ENCODE data around the gene EVI2B.
"Not testable (repeated sequence)": the region's sequence is repeated elsewhere in the genome, so short reads cannot be mapped to it uniquely, and the experiment has no call there.

EVI2B gene

DNA sequence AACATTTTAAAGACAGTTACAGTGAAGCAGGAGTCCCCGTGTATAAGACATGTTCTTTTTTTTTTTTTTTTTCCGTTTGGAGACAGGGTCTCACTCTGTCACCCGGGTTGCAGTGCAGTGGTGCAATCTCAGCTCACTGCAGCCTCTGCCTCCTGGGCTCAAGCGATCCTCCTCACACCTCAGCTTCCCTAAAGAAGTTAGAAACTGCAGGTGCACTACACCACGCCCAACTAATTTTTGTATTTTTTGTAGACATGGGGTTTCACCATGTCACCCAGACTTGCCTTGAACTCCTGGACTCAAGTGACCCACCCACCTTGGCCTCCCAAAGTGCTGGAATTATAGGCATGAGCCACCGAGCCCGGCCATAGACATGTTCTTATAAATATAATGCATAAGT lies 3.0 kb downstream of the EVI2B start:
- no peak for DNase-seq (ENCODE audit: low read depth in 1 of 2, low spot score in 1 of 2)

DNA sequence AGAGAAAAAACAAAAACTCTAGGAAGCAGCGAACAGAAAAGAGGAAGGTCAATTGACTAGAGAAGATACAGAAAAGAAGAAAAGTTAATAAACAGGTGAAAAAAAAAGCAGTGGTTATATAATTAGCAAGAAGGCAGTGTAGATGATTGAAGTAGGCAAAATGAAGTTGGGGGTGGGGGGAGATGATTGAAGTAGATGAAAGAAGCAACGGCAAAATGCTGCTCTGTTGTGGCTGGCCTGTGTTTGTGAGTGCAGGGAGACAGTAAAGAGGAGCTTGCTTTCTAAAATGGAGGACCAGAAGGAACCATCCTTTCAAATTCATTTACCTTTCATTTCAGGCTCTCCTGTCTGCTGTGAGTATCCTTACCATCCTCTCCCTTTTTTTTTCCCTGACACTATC lies 3.6 kb downstream of the EVI2B start:
- DNase-seq (ENCODE audit: low read depth in 1 of 2, low spot score in 1 of 2) = no peak

DNA sequence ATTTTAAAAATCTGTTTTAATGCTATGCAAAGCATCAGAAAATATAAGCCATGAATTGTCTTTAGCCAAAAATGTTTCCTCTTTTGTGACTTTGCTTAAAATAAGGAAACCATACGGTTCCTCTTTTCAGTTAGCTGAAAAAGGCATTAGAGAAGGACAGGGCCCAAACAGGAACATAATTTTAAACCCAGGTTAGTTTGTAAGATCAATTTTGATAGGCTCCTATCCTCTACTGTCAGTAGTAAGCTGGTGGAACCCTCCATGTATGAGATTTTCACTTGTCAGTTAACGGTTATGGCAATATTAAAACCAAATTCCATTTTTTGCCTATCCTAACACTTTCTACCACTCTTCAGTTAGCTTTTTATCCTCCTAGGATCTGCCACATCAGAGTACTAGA lies 4.3 kb downstream of the EVI2B start:
- no peak for DNase-seq (ENCODE audit: low read depth in 1 of 2, low spot score in 1 of 2)

DNA sequence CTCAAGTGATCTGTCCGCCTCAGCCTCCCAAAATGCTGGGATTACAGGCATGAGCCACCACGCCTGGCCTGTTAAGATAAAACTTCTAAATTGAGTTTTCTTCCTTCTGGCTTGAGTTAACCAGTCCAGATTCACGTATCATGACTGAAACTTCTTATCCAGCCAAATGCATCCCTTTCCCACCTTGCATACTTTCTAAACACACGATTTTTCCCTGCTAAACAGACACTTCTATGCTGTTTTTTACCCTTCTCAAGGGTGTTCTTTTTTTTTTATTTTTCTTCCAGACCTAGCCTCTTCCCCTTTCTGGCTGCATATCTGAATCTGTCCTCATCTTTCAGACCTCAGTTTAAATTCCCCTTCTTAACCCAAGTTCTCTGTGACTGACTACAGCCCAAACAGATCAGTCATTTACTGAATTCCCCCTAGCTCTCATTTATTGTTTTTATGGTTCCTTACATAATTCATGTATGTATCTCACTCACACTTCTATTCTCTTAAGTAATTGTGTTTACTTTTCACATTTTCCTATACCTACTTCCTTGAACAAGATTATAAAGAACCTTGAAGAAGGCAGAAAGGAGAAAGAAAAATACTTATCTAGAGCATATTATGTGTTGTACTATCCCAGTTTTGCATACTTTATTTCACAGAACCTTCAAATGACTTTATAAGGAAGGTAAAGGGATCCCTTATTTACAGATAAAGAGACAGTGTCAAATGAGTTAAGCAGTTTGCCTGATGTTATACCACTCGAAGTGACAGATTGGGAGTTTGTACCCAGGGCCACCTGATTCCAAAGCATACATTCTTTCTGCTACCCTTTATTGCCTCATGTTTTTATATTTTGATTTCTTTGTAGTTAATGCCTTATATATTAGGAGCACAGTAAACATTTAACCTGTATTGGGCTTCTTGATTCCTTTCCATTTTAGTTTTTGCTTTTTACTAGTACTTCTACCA lies 5.2 kb downstream of the EVI2B start:
- DNase-seq (ENCODE audit: low read depth in 1 of 2, low spot score in 1 of 2) = no peak

DNA sequence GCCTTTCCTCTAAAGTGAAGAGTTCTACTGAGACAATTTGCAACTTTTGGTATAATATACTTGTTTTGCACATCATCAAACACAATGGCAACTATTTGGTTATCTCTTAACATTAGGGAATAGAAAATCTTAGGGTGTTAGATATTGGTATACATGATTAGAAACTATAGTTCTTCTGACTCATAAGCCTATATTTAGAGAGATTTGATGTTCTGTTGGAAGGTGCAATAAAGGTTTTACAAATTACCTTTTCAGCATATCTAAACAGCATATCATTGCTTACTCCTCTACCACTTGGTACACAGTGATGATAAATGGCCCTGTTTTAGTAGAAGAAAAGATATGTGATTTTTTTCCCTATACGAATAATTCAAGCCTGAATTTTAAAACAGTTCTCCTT lies 6.2 kb downstream of the EVI2B start:
- no peak for DNase-seq (ENCODE audit: low read depth in 1 of 2, low spot score in 1 of 2)

DNA sequence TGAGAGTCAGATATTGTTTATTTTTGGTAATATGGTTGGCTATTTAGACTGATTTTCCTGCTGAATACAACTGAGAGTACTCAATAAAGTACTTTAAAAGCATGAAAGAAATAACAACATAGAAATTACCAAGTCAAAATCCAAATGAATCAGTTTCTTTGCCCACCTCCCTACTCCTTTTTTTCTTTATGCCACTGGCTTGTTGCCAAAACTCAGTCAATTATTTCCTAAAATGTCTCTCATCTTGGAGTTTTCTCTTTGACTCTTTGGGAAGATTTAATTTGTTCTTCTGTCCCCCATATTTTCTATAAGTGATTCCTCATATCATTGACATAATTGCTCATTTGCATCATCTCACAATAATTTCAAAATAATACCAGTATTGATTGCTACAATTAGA lies 14.2 kb downstream of the EVI2B start:
- DNase-seq (ENCODE audit: low read depth in 1 of 2, low spot score in 1 of 2) = no peak

DNA sequence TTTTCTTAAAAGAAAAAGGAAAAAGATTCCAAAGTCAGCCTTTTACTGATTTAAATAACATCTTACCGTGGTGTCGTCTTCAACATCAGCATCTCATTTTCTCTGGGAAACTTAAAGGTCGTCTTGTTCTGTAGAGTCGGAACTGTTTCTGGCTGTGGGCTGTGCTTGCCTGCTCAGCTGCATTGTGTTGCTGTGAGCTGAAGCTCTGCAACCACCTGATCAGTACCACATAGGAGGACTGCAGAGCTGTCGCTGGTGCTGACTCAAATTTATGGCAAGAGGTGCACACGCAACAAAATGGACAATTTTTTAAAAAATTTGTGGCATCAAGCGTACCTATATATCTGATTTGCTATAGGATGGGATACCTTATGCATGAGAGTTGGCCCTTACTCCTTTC lies 16.8 kb downstream of the EVI2B start, which contains the start of gene OMG:
Gene OMG, minus strand, starts transcription at position 150 of the 400 bp plus-strand sequence. CDS start 908 bp downstream, outside the sequence.
- no peak for DNase-seq (ENCODE audit: low read depth in 1 of 2, low spot score in 1 of 2)

DNA sequence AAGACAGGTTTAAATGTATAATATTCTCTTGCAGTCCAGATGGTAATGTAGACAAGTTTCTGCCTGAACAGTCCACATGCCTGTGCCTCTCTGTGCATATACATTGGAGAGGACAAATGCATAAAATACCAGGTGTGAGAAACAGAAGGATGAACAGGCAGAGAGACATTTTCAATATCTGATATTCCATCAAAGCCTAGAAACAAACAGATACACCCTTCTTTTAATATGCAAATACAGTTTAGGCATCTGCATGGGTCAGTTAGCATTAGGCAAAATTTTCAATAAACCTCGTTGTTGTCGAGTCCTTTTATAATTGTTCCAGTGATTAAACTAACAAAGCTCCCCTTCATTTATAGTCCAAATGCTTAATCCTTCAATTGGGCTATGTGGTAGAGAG lies 17.7 kb downstream of the EVI2B start:
- DNase-seq (ENCODE audit: low read depth in 1 of 2, low spot score in 1 of 2) = no peak

DNA sequence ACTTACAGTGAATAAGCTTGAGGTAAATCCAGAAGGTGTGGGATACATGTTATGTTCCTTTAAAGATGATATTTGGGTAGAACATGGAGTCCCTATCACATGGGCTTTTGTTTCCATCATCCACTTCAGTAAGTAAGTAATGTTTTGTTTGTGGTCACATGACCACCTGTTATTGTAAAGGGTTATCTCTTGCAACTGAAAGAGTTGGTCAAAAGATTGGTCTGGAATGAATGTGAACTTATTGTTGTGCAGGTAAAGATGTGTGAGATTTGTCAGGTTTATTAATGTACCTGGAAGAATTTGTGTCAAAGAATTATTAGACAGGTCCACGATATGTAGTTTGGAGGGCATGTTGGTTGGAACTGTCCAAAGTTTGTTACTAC lies 18.4 kb downstream of the EVI2B start:
- DNase-seq (ENCODE audit: low read depth in 1 of 2, low spot score in 1 of 2) = no peak

DNA sequence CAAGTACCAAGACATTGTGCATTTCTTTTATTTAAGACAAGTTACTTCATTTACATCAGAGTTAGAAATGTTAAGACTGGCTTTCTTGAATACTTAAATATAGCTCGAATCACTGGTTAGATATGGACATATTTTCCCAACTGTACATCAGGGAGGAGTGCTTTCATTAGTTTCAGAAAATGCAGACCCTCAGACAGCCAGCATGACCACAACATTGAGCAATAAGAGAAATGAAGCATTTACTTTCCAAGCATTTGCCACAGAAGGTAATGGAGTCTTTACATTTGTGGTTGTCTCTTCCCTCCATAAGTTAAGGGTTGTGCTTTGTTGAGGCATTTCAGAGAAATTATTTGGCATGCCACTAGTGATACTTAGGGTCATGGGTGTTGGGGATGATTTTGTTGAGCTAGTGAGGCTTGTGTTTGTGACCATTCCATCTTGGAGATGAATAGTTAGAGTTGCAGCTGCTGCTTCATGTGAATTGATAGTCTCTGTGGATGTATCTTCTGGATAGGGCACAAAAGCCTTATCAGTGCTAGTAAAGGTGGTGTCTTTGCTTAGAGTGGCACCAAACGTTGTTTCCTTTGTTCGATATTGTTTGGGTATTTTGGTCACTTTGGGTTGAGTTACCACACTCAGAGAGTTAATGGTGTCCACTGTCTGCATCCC lies 18.9 kb downstream of the EVI2B start:
- DNase-seq (ENCODE audit: low read depth in 1 of 2, low spot score in 1 of 2) = no peak

DNA sequence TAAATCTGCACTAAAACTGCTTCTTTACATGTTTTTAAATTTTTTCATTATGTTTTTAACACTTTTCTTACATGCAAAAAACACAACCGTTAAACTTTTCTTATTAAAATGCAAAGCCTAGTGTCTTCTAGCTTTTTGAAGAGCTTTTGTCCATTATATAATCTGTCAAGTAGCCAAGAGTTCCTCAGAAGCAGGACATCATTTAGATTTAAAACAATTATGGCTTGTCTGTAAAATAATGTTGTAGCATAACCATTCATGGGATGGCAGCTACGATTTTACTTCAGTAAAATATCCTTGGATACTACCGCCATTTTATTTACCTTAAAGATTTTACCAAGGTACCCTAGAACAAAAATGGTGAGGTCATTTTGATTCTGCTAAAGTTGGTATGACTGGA lies 19.6 kb downstream of the EVI2B start:
- no peak for DNase-seq (ENCODE audit: low read depth in 1 of 2, low spot score in 1 of 2)

DNA sequence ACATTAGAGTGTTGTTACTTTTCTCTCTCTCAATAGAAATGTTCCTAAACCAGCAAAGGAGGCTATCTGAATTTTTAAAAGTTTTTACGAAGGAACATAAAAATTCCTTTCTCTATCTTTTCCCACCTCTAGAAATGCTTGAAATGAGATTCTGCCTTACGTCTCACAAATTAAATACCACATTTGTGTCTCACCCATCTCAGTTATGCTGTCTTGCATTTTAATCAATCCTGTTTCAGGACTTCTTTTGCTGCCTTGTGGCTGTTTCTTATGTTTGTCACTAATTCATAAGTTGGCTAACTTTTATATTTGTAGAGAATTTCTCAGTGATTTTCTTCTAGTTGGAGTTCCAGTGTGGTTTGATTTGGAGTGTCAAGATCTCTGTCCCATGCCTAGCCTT lies 20.3 kb downstream of the EVI2B start:
- DNase-seq (ENCODE audit: low read depth in 1 of 2, low spot score in 1 of 2) = no peak

DNA sequence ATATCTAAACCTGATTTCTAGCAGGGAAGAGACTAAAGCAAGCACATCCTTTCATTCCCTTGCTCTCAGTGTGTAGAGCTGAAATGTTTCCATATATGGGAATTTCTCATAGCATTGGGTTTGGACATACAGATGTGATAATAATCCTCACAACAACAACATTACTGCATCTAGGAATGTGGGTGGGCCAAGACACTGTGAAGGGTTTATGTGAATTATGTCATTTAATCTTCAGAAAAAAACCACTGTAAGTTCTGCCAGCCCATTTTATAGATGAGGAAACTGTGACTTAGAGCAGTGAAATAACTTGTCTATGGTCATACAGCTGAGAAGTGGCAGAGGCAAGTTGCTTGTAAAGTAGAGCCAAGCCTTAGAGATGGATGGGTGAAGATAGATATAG lies 22.0 kb downstream of the EVI2B start:
- no peak for DNase-seq (ENCODE audit: low read depth in 1 of 2, low spot score in 1 of 2)

DNA sequence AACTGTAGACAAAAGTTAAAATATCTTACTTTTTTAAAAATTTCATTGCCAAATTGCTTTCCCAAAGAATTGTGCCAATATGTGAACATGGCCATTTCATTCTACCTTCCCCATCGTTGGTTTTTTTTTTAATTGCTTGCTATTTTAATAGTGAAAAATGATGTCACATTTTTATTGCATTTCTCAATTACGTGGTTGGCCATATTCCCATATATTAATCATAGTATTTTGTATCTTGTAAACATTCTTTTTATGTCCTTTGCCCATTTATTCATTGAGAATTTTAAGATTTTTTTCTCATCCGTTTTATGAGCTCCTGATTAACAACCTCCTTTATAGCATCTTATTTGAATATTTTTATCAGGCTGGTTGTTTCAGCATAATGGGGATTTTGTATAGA lies 24.1 kb downstream of the EVI2B start:
- DNase-seq (ENCODE audit: low read depth in 1 of 2, low spot score in 1 of 2) = no peak

DNA sequence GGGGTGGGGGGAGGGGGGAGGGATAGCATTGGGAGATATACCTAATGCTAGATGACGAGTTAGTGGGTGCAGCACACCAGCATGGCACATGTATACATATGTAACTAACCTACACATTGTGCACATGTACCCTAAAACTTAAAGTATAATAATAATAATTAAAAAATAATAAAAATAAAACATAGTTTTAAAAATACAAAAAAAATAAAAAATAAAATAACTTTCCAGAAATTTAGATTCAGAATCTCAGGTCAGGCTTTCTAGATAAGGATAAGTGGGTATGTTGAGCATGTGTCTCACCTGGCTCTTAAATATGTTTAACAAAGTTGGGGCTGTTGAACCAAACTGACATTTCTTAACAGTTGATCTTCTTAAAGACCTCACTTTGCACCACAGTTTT lies 25.9 kb downstream of the EVI2B start:
- not testable (repeated sequence) for DNase-seq (ENCODE audit: low read depth in 1 of 2, low spot score in 1 of 2)

DNA sequence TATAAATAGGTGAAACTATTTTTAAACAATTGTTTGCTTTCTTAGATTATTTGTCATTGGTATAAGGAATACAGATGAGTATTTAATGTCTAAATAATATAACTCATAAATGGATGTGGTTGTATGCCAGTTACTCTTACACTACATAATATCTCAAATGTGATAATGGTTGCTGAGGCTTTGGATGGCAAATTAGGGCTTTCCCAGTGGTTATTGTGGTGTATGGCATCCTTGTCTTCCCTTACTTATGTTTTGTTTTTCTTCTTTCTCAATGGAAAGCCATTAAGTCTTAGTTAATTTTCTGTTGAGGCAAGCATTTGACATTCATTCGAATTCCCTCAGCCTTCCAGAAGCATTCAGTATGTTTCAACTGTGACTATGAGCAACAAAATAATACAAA lies 27.3 kb downstream of the EVI2B start:
- DNase-seq (ENCODE audit: low read depth in 1 of 2, low spot score in 1 of 2) = no peak

DNA sequence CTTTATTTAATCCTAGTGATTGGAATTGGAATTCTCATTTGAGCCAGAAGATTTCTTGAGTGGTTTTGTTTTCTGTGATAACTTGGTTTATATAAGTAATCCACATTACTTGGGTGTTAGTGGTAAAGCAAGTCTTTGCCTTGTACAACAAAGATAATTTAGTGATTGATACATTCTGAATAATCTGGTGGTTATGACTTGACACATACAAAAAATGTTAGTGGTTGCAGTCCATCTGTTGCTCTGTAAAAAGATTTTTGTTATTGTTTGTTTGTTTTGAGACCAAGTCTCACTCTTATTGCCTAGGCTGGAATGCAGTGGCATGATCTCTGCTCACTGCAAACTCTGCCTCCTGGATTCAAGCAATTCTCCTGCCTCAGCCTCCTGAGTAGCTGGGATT lies 30.0 kb downstream of the EVI2B start:
- DNase-seq (ENCODE audit: low read depth in 1 of 2, low spot score in 1 of 2) = no peak

DNA sequence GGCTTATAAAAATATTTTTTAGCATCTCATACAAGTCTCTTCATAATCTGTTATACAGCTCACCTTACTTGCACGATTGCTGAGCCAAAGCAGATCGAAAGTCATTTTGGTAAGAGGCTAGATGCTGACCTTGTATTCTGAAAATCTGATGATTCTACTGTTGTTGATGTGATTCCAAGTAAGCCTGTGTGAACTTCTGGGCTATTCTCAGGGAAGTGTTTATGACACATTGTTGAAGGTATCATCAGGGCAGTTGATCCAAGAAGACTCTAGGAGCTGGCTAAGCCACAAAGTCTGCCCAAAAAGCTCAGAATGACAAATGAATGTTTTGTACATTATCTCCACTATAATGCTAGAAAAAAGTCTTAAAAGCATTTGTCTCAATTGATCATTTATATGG lies 32.8 kb downstream of the EVI2B start:
- DNase-seq (ENCODE audit: low read depth in 1 of 2, low spot score in 1 of 2) = no peak

DNA sequence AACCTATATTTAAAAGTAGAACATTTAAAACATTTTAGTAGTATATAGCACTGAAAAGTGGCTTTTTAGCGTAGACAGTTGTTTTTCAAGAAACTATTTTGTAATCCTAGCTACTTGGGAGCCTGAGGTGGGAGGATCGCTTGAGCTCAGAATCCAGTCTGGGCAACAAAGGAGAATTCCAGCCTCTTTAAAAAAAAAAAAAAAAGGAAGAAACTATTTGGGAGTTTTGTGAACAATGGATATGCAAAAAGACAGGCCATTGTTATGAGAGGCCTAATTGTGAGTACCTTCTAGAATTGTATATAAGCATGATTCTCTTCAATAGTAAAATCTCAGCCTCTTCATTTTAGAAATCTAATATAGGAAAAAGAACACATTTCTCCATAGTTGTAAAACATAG lies 34.5 kb downstream of the EVI2B start:
- no peak for DNase-seq (ENCODE audit: low read depth in 1 of 2, low spot score in 1 of 2)

DNA sequence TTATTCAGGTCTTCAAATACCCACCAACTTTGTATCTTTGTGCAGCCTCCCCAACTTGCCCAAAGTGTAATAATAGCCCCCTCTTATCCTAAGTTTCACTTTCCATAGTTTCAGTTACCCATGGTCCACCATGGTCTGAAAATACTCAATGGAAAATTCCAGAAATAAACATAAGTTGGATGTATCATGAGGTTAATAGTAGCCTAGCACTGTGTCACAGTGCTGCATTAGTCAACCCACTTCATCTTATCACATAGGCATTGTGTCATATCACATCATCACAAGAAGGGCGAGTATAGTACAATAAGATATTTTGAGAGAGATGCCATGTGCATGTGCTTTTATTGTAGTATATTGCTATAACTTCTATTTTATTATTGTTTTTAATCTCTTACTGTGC lies 38.7 kb downstream of the EVI2B start:
- DNase-seq (ENCODE audit: low read depth in 1 of 2, low spot score in 1 of 2) = no peak

DNA sequence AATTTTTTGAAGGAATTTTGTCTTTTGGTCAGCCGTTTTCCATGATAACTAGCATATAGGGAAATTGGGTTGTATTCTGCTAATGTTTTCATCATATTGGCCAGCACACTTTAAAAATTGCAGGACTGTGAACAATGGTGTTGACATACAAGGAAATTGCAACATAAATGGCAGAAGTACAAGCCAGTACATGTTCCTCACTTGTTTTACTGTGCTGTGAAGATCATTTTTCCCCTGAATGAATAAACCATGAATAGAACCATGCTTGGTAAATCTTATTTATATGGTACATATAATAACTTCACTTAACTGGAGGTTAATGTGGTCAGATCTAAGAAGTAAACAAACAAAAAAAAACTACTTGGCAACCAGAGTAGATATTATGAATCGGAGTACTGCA lies 39.6 kb downstream of the EVI2B start:
- no peak for DNase-seq (ENCODE audit: low read depth in 1 of 2, low spot score in 1 of 2)

DNA sequence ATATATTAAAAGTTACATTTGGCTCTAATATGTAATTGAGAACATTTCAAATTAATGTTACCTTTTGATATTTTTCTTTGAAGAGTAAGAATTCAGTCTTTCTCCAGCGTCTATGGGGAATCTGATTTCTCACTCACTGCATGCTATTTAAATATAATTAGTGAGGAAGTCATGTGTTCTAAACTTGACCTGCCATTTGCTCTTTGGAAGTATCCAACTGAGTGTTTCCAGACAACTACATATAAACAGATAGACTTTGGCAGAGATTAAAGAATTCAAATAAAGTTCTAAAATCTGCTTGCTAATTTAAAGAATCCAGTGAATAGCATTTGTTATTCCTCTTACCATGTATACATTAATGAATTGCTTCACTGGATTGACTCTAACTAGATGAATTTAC lies 40.3 kb downstream of the EVI2B start:
- DNase-seq (ENCODE audit: low read depth in 1 of 2, low spot score in 1 of 2) = no peak

DNA sequence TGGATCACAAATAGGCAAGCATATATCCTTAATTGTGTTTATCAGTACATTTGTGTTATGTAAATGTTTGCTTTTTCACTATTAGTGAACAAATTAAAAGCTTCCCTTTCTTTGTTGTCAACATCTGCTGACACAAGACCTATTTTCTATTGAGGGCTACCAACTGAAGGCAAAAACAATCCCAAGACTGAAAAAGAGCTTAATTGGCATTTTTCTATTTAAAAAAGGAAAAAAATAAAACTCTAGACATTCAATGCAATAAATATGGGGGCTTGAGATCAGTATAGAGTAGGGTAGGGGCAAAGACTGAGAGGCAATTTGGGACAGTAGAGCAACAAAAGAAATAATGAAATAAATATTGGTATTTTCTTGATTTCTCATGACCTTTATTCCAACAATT lies 41.1 kb downstream of the EVI2B start:
- no peak for DNase-seq (ENCODE audit: low read depth in 1 of 2, low spot score in 1 of 2)
